T1000 (cell line): ENCODE results near the gene POU2AF1.
A peak's percentile ranks its signal among the peaks of the same experiment; 100 is the strongest.

ENCODE experiments used
- DNase-seq: peaks from one replicate; lab custom pipeline; 2025; ENCODE audit warnings: mixed read lengths; lab: John Stamatoyannopoulos, UW

Gene POU2AF1, protein sequence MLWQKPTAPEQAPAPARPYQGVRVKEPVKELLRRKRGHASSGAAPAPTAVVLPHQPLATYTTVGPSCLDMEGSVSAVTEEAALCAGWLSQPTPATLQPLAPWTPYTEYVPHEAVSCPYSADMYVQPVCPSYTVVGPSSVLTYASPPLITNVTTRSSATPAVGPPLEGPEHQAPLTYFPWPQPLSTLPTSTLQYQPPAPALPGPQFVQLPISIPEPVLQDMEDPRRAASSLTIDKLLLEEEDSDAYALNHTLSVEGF

DNA sequence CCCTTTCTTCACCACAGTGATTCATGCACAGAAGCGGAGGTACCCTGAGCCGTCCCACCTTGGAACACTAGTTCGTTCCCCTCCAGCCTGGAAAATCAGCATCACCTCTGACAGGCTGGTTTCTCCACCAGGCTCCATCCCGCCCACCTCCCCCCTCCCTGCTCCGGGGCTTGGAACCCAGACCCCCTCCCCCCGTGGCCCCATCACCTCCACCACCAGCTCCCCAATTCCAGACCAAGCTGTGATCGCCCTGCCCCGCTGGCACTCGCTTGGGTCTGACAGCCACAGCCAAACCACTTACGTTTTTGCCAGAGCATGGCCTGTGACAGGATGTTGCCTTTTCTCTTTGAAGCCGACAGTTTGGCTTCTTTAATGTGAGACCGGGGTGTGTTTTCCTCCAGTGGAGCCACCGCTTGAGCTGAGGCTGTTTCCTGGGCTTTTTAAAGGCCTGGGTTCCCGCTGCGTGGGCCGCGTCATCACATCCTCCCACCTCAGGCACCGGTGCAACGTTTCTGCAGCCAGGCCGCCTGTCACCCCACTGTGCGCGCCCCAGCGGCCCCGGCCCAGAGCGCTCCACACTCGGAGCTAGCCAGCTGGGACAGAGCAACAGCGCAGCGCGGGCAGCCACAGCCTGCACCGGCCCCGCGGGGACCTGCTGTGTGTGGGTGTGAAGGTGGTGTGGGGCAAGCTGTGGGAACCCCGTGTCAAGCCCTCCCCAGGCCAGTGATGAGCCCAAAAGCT, at the start of gene POU2AF1:
Gene POU2AF1, minus strand, starts transcription at position 415 of the 741 bp plus-strand sequence. Its CDS starts 98 bp downstream, at position 317.
- no peak for DNase-seq

DNA sequence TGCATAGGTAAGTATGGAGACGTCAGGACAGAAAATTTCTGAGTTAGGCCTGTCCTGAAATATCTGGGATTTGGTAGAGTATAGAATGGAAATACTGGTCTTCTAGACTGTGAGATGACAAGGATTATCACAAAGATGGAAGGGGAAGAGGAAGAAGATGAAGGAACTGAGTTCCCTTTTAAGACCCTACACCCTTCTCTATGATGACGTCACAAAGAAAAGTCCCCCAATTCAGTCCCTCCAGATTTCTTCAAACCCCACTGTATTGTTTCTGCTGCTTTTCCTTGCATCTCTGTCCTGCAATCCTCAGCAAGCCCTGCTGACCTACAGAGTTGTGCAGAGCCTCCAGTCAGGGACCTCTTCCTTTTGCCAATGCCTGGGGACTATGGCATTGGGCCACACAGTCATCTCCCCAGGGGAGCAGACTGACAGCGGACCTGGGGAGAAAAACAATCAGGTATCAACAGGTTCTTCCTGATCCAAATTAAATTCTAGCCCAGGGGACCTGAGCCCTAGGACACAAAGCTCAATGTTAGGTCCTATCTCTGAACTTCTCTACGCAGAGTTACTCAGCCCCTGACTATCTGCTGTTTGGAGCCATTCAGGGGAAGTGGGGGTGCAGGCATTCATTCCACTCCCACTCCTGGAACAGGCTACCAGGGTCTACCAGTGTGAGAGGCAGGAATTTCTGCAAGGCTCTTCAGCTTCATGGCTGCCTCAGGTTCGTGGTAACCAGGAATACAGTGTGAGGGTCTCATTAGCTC, 49.2 kb upstream of the POU2AF1 start:
- DNase-seq = no peak

DNA sequence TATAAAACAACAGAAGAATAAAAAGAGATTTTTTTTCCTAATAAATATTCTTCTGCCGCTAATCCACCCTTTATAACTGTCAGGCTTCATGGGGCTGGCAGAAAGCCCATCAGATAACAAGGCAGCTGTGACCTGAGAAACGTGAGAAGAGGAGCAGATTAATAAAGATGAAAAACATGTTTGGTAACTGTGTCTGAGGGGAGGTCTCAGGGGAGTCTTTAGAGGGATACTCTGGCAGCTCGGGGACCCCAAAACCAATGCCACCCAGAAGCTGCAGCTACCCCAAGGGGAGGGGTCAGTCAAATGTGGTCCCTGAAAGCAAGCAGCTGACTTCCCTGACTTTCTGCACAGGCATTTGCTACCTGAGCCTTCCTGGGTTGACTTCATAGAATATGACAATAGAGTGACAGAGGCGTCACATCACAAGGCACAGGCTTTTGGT, 48.4 kb upstream of the POU2AF1 start:
- no peak for DNase-seq

DNA sequence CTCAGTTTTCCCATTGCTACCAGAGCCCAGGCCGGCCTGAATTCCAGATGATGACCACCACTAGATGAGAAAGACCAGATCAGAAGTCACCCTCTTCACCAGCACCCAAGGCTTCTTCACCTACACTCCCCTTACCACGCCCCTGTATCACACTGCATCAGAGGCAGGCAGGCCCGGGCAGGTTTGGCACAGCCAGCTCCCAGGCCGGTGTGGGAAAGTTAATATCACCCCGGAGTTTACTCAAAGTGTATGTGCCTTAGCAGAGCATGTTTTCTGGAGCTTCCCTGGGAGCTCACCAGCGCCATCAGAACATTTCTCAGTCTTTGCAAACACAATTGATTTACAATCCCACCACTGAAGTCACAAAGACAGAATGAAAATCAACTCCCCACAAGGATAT, 47.5 kb upstream of the POU2AF1 start:
- no peak for DNase-seq

DNA sequence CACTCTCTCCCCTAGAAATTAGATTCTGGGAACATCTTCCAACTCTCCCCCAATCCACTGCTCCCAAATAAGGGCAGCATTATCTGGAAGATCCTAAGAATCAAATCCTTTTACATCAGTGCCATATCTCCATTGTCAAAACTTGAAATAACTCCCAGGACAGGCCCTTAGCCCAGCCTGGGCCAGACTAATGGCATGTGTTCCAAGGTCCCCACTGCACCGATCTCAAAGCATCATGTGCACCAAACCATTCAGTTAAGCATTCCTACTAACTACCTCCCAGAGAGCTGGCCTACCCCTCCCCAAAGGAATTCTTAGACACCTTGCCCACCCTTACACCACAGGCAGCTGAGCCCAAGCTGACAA, 44.2 kb upstream of the POU2AF1 start:
- no peak for DNase-seq

DNA sequence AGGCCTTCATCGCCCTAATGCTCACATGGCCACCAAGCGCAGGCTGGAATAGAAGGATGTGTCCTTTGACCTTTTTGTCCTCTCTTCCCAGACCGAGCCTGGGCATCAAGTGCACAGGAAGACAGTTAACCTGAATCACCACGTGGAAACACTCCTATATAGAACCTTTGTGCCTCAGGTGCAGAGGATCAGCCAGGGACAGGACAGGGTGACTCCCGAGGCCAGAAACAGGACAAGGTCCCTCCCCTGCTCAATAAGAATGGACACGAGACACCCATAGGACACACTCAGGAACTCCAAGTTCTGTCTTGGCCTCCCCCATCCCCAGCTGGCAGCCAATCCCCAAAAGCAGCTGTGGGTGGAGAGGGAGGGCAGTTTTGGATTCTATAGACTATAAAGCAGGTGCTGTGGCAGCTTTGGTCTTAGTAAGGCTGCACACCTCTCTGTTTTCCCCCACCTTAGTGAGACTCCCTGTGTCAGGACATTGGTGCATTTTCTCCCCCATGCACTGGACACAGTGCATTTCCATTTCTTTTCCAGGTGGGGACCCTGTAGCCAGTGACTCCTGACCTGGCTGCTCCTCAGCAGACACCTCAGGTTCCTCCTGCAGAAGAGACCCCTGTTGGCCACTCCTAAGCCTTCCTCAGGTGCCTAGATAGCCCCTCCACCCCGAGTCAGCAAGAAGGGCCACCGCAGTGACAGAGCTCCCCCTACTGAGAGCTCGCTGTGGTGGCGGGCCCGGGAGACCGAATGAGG, 43.6 kb upstream of the POU2AF1 start:
- no peak for DNase-seq

DNA sequence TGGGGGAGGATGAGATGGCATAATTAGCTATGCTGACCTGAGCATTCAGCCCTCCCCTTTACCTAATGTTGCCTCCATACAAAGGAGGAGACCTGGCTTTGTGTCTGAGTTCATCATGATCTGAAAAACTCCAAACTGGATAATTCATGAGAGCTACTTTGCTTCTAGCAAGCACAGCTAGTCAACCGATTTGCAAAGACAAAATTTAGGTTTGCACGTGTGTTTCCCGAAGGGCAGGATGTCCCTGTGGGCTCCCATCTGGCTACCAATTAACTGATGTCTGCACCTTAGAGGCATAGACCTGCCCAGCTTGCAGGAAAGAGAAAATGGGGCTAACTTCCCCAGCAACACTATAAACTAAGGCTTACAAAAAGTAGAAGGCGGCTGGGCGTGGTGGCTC, 42.2 kb upstream of the POU2AF1 start:
- no peak for DNase-seq

DNA sequence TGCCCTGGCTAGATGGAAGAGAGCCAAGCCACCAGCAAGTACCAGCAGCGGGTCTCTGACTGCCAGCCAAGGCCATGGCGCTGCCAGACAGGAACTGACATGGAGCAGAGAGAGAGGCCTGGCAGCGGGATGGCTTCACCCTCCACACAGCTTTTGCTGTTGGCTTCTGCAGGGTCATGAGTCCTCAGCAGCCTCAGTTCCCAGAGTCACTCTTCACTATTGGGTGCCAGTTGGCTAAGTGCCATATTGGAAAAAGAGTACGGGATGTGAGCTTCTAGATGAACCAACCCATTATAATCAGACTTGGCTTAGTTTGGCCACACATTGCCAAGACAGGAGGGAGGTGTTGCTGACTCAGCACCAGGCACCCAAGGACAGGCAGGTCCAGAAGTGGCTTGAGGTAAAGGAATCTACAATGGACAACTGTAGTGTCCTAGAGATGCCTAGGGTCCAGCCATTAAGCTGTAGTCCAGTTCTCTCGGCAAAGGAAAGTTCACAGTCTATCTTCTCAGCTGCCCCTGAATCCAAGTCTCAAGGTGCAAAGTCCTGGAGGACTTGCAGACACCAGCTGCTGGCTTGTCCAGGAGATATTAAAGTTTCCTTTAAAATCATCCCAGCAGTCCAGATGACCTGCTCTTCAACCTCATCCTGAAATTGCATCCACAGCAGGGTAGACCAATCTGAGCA, 40.7 kb upstream of the POU2AF1 start:
- DNase-seq = no peak

DNA sequence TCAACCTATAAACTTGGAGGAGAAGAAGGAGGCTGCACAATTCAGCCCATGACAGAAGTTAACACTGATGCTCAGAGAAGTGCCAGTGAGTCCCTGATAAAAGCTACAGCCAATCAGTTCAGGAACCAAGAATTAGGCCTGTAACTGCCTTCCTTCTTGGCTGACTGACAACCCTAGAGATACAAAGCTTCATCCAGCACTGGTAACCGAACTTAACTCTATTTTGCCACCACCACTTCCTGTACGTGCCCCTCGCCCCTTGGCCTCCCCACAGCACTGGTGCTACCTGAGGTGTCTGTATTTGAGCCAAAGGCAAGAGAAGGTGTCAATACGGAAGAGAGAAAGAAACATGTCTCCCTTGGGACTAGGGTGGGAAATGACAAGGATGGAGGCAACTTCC, 40.1 kb upstream of the POU2AF1 start:
- DNase-seq = no peak

DNA sequence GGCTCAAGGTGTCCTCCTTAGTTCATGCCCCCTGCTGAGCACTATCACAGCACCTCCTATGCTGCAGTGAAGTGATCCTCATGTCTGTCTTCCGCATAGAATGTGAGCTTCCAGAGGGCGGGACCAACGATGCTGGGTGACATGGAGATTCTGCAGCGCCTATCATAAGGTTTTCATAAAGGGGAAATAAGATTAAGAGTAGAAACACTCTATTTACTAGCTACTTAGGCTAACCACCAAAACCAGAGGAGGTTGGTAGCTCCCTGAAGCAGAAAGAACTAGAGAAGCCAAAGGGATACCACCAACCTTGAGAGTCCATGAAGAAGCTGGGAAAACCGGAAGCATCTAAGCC, 39.3 kb upstream of the POU2AF1 start:
- DNase-seq = no peak

DNA sequence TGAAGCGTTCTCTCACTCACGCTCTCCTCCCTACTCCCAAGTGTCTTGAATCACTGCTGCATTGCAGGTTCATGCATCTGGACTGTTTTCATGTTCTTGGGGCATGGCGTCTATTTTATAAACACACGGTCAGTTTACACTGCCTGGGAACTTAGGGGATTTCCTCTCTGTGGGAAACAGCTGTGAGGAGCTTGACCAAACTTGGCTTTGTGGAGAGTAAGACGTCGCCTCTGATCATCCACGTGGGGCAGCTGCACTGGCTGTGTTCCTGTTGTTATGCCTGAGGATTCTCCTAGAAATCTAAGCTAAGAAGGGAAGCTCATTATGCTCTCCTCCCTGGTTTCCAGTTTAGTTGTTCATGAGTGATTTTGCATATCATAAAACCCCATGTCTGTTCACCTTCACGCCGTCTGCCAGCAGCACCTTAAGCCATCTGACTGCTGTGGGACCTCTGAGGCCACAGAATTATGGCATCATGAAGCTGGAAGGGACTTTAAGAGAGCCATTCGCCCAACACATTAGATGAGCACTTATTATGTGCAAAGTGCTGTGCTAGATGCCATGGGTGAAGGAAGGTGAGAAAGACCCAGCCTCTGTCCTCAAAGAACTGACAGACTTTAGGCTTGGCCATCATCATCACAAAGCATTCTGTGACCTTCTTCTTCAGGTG, 38.8 kb upstream of the POU2AF1 start:
- peak; percentile 22 for DNase-seq

DNA sequence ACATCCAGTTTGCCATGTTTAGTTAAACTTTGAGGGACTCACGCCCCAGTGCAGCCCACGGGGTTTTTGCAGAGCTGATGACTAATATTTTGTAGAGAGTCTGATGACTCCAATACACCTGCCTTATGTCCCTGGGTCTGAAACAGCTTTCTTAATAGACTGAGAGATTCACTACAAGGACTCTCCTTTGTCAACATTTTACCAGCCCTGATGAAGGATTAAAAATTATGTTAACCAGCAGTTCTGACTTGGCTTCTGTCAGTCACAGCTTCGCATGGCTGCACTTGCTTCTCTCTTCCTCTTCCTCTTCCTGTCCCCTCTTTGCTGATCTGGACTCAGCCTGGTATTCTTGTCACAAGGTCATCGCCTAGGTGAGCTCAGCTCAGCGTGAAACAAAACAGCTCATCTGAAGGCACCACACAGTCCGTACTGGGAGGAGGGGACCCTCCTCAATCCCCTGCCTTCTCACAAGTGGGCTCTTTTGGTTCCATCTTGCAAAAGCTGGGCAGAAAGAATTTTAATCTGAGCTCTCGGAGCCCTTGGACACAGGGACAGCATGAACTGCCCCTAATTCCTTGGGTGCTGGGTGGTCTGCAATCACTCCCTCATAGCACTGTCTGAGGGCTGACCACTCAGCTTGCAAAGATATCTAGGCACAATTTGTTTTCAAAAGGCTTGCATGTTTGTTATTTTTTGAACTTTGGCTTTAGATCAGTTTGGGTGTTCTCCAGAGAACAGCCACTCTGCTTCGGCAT, 38.1 kb upstream of the POU2AF1 start:
- no peak for DNase-seq

DNA sequence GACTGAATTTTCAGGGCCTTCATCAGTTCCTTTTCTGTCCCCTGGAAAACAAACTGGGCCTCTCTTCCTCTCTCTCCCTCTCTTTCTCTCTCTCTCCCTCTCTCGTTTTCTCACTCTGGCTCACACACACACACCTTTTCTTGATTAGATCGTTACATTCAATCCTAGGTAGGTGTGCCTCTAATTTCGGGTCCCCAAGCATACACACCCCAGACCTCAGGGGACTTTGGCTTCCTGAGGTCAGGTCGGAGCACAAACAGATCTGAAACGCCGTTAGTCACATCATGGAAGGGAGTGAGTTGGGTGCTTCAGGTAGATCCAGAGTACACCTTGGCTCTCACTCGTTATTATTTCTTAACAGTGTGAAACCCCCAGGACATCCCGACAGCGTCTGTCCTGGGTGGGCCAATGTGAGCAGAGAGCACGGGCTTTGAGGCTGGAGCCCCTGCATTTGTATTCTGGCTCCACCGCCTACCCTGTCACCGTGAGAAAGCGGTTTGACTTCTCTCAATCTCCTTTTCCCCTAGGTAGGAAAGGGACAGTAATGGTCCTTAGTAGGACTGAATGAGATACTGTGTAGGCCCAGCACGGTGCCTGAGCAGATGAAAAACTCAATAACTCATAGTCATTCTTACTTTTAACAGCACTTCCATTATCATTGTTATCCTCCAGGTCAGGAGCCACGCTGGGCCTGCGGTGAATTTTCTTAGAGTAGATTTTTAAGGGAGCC, 37.3 kb upstream of the POU2AF1 start:
- DNase-seq = no peak

DNA sequence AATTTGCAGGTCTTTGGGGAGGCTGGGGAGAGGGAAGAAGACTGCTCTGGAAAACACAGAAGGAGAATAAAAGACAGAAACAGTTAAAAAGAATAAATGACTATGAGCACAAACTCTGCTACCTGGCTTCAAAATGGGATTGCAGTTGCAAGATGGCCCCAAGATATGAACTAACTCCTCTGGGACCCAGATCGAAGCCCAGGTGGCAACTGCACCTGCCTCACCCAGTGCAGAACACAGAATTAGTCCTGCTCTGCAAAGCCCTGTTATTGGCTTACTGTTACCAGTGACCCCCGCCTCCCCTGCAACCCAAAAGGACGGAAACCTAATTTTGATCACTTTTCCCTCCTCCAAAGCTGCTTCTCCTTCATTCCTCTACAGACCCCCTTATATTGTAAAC, 35.9 kb upstream of the POU2AF1 start:
- no peak for DNase-seq

DNA sequence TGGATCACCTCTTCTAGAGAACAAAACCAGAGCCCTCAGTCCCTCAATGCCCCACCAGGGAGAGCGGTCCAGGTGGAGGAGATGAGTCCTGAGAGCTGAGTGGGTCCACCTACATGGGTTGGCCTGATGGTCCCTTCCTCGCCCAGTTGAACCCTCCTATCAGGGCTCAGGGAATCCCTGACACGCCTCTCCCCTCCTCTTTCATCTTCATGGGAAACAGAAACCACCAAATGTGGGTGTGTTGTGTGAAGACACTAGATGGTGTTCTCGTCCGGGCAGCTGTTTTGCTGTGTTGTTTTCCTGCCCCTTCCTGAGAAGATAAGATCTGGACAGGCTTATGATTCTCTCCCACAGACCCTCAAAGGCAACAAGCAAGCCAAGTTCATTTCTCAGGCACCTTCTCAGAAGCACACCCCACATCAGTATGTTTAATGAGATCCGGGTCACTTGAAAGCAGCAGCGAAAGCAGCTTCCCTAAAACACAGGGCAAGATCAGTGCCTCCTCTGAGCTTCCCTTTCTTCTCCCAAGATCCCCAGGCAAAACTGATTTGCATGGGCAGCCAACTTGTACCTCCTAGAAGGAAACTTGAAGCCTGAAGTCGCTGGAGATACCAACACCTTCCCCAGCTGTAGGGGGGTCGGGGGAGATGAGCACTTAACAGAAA, 35.3 kb upstream of the POU2AF1 start:
- DNase-seq = no peak

DNA sequence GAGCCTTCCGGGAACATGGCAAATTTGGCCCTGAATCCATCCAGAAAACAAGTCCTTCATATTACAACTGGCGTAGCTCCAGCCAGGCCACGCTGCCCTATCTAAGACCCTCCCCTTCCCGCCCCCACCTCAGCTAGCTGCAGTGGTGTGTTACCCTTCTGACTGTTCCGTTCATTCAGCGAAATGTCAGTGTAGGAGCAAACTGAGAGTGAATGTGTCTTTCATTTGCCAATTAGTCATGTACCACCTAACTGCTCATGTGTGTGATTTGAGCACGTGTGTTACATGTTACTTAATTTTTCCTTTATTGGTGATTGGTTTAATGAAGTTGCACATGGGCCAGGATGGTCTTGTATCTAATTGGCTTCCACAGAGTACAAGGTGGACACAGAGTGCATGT, 34.8 kb upstream of the POU2AF1 start:
- no peak for DNase-seq

DNA sequence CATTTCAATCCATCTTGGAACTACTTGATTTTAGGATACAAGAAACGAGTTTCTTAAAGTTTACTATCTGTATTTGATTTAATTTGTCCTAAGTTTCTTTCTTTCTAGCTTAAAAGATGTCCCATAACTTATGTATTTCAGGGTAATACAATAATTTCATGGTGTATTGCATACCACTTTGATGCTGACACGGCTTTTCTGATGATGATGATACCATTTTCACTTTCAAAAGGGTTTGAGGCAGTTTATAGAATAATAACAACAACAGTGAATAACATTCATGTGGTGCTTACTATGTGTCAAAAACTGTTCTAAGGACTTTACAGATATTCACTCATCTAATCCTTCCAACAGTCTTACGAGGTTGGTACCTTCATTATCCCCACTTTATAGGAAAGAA, 33.2 kb upstream of the POU2AF1 start:
- no peak for DNase-seq

DNA sequence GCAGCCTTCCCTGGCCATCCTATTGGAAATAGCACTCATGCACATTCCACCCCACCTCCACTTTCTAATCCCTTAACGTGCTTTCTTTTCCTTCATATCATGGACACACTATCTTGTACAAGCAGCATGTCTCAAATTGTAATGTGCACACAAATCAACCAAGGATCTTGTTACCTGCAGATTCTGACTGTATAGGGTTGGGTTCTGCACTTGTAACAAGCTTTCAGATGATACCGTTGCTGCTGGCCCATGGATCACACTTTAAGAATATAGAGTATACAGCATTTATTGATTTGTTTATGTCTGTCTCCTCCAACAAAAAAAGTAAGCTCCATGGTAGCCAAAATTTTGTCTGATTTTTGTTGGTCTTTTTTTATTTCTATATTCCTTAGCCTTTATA, 32.4 kb upstream of the POU2AF1 start:
- no peak for DNase-seq

DNA sequence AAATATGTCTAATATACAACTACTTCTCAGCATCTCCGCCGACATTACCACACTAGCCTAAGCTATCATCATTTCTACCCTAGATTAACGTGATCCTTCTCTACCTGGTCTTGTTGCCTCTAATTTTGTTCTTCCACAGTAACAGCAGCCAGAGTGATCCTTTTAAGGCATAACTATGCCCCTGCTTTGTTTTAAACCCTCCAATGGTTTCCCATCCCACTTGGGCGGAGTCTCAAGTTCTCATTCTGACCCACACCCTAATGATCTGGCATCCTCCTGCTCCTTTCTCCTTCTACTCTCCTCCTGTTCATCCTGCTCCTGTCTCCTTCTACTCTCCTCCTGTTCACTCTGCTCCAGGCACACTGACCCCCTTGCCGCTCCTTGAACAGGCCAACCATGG, 31.9 kb upstream of the POU2AF1 start:
- no peak for DNase-seq
